ENCODE data around the gene CDC42EP3. TPM values are rescaled to one million over a fixed set of nuclear protein-coding genes. Genes with fewer than 3 reads are reported as not detected.

The CDC42EP3 gene
- total RNA-seq, 1 experiment from 2014 or later, result 29.4 TPM

DNA sequence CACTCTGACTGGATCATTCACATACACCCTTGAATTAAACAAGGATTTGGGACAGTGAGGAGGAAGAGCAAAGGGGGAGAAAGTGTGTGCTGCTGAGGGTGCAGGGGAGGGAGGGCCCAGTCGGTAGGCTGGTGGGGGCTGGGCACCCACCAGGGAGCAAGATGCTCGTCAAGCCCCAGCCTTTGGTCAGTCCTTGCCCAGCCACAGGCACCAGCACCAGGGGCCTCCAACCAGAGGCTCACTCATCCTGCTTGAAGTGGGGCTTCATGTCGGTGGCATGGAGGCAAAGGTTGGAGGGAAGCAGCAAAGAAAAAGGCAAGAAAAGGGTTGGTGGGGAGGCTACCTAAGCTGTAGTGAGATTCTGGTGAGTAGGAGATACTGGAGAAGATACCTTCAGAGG lies 21.9 kb downstream of the CDC42EP3 start:
- no peak for DNase-seq
- Mint-ChIP-seq H3K9me3 (ENCODE audit: low read depth, unreplicated experiment) (no peaks in the 10 kb centered on the region), H3K27me3 (ENCODE audit: unreplicated experiment) (no peaks in the 10 kb centered on the region), H3K36me3 (ENCODE audit: insufficient read depth, unreplicated experiment) (peaks cover 12% of the 10 kb centered on the region), H3K4me3 (ENCODE audit: low read depth, unreplicated experiment) (no peak overlapping the region), H3K27ac (ENCODE audit: unreplicated experiment) (no peak overlapping the region), H3K4me1 (ENCODE audit: low read depth, unreplicated experiment) (peaks cover 37% of the 10 kb centered on the region)
- no TSS peak for BruUV-seq (replicated peaks)
- TF ChIP-seq, protein P1, sequence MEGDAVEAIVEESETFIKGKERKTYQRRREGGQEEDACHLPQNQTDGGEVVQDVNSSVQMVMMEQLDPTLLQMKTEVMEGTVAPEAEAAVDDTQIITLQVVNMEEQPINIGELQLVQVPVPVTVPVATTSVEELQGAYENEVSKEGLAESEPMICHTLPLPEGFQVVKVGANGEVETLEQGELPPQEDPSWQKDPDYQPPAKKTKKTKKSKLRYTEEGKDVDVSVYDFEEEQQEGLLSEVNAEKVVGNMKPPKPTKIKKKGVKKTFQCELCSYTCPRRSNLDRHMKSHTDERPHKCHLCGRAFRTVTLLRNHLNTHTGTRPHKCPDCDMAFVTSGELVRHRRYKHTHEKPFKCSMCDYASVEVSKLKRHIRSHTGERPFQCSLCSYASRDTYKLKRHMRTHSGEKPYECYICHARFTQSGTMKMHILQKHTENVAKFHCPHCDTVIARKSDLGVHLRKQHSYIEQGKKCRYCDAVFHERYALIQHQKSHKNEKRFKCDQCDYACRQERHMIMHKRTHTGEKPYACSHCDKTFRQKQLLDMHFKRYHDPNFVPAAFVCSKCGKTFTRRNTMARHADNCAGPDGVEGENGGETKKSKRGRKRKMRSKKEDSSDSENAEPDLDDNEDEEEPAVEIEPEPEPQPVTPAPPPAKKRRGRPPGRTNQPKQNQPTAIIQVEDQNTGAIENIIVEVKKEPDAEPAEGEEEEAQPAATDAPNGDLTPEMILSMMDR (IDR thresholded peaks at IDR 0.05; ENCODE audit: unreplicated experiment), result no peak
- CTCF ChIA-PET, result interaction anchor here (0.7 kb wide), 2 partner anchors 228 to 933 kb away, joined by 3 to 4 read pairs; no protein-coding TSS in a partner anchor
- intact Hi-C loops (cut with micrococcal nuclease; ENCODE audit: unreplicated experiment), result no loop called here

DNA sequence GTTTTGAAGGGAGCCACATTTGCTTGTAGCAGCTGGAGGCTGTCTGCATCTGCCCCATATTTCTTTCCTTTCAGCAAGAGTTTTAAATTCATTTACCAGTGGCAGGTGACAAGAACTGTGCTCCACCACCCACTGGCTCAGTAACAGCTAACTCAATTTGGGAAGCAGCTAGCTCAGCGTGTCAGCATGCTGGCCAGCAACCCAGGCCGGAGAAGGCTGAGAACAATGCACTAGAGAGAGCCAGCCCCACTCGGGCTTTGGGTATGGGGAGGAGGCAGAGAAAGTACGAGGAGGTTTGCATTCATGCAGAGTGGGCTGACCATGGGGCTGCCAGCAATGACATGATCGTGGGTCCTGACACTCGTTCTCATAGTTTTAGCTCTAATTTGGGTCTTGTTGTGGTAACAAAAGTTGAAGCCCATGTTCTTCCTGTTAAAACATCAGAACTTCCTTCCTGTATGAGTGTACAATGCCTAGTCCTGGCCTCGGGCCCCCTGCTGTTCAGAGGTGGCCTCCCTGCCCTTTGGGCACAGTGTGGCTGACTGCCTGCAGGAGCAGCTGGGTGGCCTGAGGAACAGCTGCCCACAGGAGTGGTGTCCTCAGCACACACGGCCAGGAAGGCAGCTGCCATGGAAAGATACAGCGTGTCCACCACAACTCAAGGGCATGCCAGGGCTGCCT lies 23.0 kb downstream of the CDC42EP3 start:
- Mint-ChIP-seq H3K27me3 (ENCODE audit: unreplicated experiment) (no peaks in the 10 kb centered on the region), H3K4me3 (ENCODE audit: low read depth, unreplicated experiment) (no peak overlapping the region), H3K9me3 (ENCODE audit: low read depth, unreplicated experiment) (no peaks in the 10 kb centered on the region), H3K36me3 (ENCODE audit: insufficient read depth, unreplicated experiment) (peaks cover 12% of the 10 kb centered on the region), H3K4me1 (ENCODE audit: low read depth, unreplicated experiment) (peaks cover 30% of the 10 kb centered on the region), H3K27ac (ENCODE audit: unreplicated experiment) (no peak overlapping the region)
- BruUV-seq (replicated peaks), result no TSS peak
- CTCF ChIA-PET, result no interaction called here
- TF ChIP-seq, protein P1 (IDR thresholded peaks at IDR 0.05; ENCODE audit: unreplicated experiment), result no peak
- intact Hi-C loops (cut with micrococcal nuclease; ENCODE audit: unreplicated experiment), result no loop called here
- no peak for DNase-seq

DNA sequence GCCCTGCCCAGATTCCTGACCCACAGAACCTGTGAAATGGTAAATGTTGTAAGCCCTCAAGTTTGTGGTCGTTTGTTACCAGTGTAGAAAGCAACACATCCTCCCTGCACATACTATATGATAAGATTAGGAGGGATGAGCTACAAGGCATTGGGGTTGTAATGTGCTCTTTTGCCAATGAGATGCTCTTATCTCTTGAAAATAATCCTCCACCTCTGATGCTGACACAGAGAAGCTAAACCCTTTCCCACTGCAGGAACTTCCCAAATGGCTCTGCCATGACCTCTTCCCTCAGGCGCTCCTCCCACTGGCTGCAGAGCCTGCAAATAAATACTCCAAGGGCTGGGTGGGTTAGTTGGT lies 23.5 kb downstream of the CDC42EP3 start:
- Mint-ChIP-seq H3K4me3 (ENCODE audit: low read depth, unreplicated experiment) (no peak overlapping the region), H3K27ac (ENCODE audit: unreplicated experiment) (no peak overlapping the region), H3K36me3 (ENCODE audit: insufficient read depth, unreplicated experiment) (peaks cover 12% of the 10 kb centered on the region), H3K4me1 (ENCODE audit: low read depth, unreplicated experiment) (peaks cover 25% of the 10 kb centered on the region), H3K9me3 (ENCODE audit: low read depth, unreplicated experiment) (no peaks in the 10 kb centered on the region), H3K27me3 (ENCODE audit: unreplicated experiment) (no peaks in the 10 kb centered on the region)
- CTCF ChIA-PET, result no interaction called here
- TF ChIP-seq, protein P1 (IDR thresholded peaks at IDR 0.05; ENCODE audit: unreplicated experiment), result no peak
- intact Hi-C loops (cut with micrococcal nuclease; ENCODE audit: unreplicated experiment), result no loop called here
- no TSS peak for BruUV-seq (replicated peaks)
- DNase-seq, result no peak

DNA sequence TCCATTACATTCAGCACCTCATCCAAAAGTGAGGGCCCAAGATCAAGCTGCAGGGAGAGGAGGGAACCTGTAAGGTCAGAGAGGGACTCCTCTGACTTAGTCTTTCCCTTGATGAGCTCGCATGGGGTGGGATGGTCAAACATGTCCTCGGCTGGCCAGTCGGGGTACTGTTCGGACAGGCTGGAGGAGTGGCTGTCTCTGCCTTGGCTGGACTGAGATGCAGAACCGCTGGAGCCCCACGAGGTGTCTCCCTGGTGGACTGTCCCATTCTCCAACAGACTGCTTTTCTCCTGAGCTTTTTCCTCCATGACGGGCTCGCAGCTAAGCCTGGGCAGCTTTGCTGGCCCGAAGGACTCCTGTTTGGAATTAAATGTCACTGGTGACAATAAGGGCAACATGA lies 25.6 kb downstream of the CDC42EP3 start:
- H3K4me3 Mint-ChIP-seq (ENCODE audit: low read depth, unreplicated experiment), result no peak overlapping the region
- TF ChIP-seq, protein P1 (IDR thresholded peaks at IDR 0.05; ENCODE audit: unreplicated experiment), result no peak
- H3K9me3 Mint-ChIP-seq (ENCODE audit: low read depth, unreplicated experiment), result no peaks in the 10 kb centered on the region
- no TSS peak for BruUV-seq (replicated peaks)
- H3K4me1 Mint-ChIP-seq (ENCODE audit: low read depth, unreplicated experiment), result peaks cover 7% of the 10 kb centered on the region
- no peak for DNase-seq
- intact Hi-C loops (cut with micrococcal nuclease; ENCODE audit: unreplicated experiment), result no loop called here
- no peak overlapping the region for H3K27ac Mint-ChIP-seq (ENCODE audit: unreplicated experiment)
- H3K36me3 Mint-ChIP-seq (ENCODE audit: insufficient read depth, unreplicated experiment), result peaks cover 16% of the 10 kb centered on the region
- CTCF ChIA-PET, result no interaction called here
- H3K27me3 Mint-ChIP-seq (ENCODE audit: unreplicated experiment), result no peaks in the 10 kb centered on the region

Data from Calu3 (cell line).